ENCODE measurements around the gene TNNI3K.

GRCh38 chr1:74402873-74403272, 167.7 kb downstream of the TNNI3K start:
- no peak for TF ChIP-seq CTCF (IDR thresholded peaks at IDR 0.05)
- no peak for TF ChIP-seq POLR2A (IDR thresholded peaks at IDR 0.05)
